Right lobe of liver (tissue), 4 donors: Measurements from ENCODE around the gene NSG1.

Experiments
- CTCF ChIP-seq, 4 donors: fragments of 200-600 bp in 3 of 4; fragments of 450-650 bp in 1 of 4; IDR thresholded peaks; one replicate each; pipeline versions ENCODE4 v1.5.1 to v1.8.0; 2016 to 2022; ENCODE audit warnings: antibody characterized with exemption in 4 of 4, mild to moderate bottlenecking in 2 of 4
- POLR2A ChIP-seq: fragments of 450-650 bp; IDR thresholded peaks from one replicate; pipeline ENCODE4 v1.6.1; 2017; ENCODE audit warnings: antibody characterized with exemption, mild to moderate bottlenecking
- donor health status: DM: no; HTN: no; CAD: no.
- donor health status: DM: no; HTN: no; CAD: no.
- donor health status: DM: no; HTN: yes; CAD: no.

GRCh38 chr4:4415107-4415805 is 28.4 kb downstream of the NSG1 start:
- no peak for TF ChIP-seq CTCF (IDR thresholded peaks at IDR 0.05)
- no peak for TF ChIP-seq POLR2A
